Peyer's patch (tissue), 4 donors: ENCODE measurements around the gene CEP68.

ENCODE experiments used
- CTCF ChIP-seq, 6 experiments: fragments of 450-650 bp in 4 of 6; fragments of 200-600 bp in 2 of 6; sonication (generic) in 1 of 6; IDR thresholded peaks; one replicate each; pipeline ENCODE4 v1.5.1; 2017 to 2019; ENCODE audit warnings: antibody characterized with exemption in 6 of 6, mild to moderate bottlenecking in 3 of 6, moderate library complexity in 1 of 6
- POLR2A ChIP-seq, 2 donors: fragments of 450-650 bp; IDR thresholded peaks; one replicate each; pipeline ENCODE4 v1.5.1; 2017; ENCODE audit warnings: antibody characterized with exemption in 2 of 2, mild to moderate bottlenecking in 2 of 2, moderate library complexity in 2 of 2

DNA sequence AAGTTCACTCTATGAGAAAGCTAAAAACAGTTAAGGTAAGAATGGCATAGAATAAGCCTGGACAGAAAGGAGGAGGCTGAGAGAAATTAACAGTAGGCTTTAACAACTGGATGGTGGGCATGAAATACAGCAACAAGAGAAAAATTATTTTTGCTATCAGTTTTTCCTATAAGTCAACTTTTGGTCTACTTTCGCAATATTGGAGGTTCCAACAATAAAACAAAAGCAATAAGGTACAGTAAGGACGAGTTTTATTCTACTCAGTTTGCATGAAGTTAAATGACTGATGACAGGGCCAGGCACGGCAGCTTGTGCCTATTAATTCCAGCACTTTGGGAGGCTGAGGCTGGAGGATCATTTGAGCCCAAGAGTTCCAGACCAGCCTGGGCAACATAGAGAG, 56.4 kb downstream of the CEP68 start:
- no peak for TF ChIP-seq POLR2A (IDR thresholded peaks at IDR 0.05)
- no peak for TF ChIP-seq CTCF (IDR thresholded peaks at IDR 0.05)
